Measurements from ENCODE around the gene HSPA12A.

Gene HSPA12A

DNA sequence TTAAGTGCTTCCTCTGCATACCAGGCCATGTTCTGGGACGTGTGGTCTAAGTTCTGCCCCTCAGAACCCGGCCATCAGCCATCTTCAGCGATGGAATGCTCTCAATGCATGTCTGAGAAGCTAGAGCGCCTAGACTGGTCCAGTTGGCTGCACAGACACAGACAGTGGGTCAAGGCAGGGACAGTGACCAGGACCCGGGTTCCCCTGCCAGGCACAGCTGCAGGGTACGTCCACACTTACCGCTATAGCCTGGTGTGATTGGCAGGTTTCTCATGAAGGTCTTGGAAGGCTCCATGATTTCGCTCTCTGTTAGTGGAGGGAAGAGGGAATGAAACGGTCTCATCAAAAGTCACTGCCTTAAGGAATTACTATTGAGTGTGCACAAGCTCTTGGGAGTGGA is 74.3 kb downstream of the HSPA12A start:
- in situ Hi-C loops (cut with HindIII; ENCODE audit: low pct_ligation_motif_present, low sequenced_read_pairs), result no loop called here
- TF ChIP-seq, protein P1, sequence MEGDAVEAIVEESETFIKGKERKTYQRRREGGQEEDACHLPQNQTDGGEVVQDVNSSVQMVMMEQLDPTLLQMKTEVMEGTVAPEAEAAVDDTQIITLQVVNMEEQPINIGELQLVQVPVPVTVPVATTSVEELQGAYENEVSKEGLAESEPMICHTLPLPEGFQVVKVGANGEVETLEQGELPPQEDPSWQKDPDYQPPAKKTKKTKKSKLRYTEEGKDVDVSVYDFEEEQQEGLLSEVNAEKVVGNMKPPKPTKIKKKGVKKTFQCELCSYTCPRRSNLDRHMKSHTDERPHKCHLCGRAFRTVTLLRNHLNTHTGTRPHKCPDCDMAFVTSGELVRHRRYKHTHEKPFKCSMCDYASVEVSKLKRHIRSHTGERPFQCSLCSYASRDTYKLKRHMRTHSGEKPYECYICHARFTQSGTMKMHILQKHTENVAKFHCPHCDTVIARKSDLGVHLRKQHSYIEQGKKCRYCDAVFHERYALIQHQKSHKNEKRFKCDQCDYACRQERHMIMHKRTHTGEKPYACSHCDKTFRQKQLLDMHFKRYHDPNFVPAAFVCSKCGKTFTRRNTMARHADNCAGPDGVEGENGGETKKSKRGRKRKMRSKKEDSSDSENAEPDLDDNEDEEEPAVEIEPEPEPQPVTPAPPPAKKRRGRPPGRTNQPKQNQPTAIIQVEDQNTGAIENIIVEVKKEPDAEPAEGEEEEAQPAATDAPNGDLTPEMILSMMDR (IDR thresholded peaks at IDR 0.05; ENCODE audit: low read depth, low read length, missing control alignments), result no peak
- DNase-seq, result no peak
- Histone ChIP-seq H3K27me3 (replicated peaks) (no peaks in the 10 kb centered on the region), H3K4me3 (ENCODE audit: low read depth, low read length) (no peak overlapping the region), H3K27ac (no peak overlapping the region), H3K36me3 (replicated peaks) (no peaks in the 10 kb centered on the region)

DNA sequence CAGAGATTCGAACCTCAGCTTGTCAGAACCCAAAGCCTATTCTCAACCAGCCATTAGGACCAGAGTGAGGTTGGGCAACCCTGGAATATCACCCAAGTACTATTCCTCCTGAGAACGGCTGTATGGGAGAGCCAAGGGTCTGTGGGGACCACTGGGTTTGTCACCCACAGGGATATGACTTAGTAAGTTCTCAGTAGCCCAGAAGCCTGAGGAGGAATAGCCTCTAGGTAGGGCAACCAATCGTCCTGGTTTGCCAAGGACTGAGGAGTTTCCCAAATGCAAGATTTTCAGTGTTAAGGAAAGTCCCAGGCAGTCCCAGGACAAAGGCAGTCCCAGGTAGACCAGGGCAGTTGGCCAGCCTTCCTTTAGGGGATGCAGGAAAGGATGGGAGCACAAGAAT is 74.9 kb downstream of the HSPA12A start:
- H3K4me3 ChIP-seq (ENCODE audit: low read depth, low read length), result no peak overlapping the region
- no peak for DNase-seq
- H3K27me3 ChIP-seq (replicated peaks), result no peaks in the 10 kb centered on the region
- no peak overlapping the region for H3K27ac ChIP-seq
- no peaks in the 10 kb centered on the region for H3K36me3 ChIP-seq (replicated peaks)
- in situ Hi-C loops (cut with HindIII; ENCODE audit: low pct_ligation_motif_present, low sequenced_read_pairs), result no loop called here
- TF ChIP-seq, protein P1 (IDR thresholded peaks at IDR 0.05; ENCODE audit: low read depth, low read length, missing control alignments), result no peak

DNA sequence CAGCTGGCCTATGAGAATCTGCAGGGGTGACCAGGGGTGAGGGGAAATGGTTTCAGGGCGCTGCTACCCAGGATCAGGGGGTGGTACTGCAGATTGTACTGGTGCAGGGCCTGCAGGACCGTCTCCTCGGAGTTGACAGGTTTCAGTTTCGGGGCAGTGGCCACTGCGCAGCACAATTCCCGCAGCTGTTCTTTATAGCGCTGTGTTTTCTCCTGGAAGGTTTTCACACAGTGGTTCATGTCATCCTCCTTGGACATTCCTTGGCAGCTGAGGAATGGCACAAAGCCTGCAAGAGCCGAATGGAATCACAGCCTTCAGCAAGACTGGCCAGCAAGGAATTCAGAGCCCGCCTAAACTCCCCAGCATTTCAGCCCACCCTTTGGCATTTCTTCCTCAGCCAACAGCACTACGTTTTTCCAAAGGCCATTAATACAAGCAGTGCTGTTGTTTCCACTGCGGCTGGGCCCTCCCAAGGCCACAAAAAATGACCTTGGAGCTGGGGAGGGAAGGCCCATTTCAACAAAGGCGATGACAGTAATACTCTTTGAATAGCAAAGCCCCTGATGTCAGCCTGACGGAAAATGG is 76.7 kb downstream of the HSPA12A start:
- DNase-seq, result no peak
- no peaks in the 10 kb centered on the region for H3K27me3 ChIP-seq (replicated peaks)
- in situ Hi-C loops (cut with HindIII; ENCODE audit: low pct_ligation_motif_present, low sequenced_read_pairs), result no loop called here
- H3K27ac ChIP-seq, result no peak overlapping the region
- H3K4me3 ChIP-seq (ENCODE audit: low read depth, low read length), result no peak overlapping the region
- H3K36me3 ChIP-seq (replicated peaks), result no peaks in the 10 kb centered on the region
- TF ChIP-seq, protein P1 (IDR thresholded peaks at IDR 0.05; ENCODE audit: low read depth, low read length, missing control alignments), result no peak

DNA sequence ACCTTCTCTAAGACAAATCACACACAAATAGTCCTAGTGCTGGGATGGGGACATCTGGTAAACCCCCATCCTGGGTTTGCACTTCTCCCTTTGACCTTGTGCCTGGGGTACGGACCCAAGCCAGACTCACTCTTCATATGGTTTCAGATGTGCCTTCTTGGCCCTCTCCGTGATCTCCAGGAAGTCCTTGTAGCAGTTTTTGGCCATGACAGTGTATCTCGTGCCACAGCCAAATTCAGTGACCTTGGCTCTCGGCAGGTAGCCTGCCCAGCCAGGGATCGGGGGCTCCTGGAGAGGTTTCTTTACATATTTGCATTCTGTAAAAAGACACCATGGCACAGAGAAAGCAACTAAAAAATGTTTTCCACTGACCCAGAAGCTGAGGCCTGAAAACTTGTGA is 77.7 kb downstream of the HSPA12A start:
- in situ Hi-C loops (cut with HindIII; ENCODE audit: low pct_ligation_motif_present, low sequenced_read_pairs), result no loop called here
- DNase-seq, result no peak
- H3K27ac ChIP-seq, result no peak overlapping the region
- H3K36me3 ChIP-seq (replicated peaks), result no peaks in the 10 kb centered on the region
- TF ChIP-seq, protein P1 (IDR thresholded peaks at IDR 0.05; ENCODE audit: low read depth, low read length, missing control alignments), result no peak
- no peaks in the 10 kb centered on the region for H3K27me3 ChIP-seq (replicated peaks)
- no peak overlapping the region for H3K4me3 ChIP-seq (ENCODE audit: low read depth, low read length)

DNA sequence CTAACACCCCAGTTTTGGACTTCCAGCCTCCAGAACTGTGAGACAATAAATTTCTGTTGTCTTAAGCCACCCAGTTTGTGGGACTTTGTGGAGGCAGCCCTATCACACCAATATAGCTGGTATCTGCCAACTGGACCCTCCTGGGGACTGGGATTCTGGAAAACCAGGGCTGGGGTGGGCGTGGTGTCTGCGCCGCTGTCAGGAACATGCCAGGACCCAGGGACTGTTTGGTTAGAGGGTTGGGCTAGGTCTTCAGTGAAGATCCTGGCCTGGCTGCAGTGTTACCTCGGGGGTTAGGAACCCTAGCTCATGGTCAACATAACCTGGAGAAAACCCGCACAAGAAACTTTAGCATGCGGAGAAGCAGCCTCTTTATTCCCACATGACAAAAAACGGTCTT is 79.0 kb downstream of the HSPA12A start:
- Histone ChIP-seq H3K4me3 (ENCODE audit: low read depth, low read length) (no peak overlapping the region), H3K27me3 (replicated peaks) (no peaks in the 10 kb centered on the region), H3K36me3 (replicated peaks) (no peaks in the 10 kb centered on the region), H3K27ac (no peak overlapping the region)
- no peak for DNase-seq
- in situ Hi-C loops (cut with HindIII; ENCODE audit: low pct_ligation_motif_present, low sequenced_read_pairs), result no loop called here
- TF ChIP-seq, protein P1 (IDR thresholded peaks at IDR 0.05; ENCODE audit: low read depth, low read length, missing control alignments), result no peak

DNA sequence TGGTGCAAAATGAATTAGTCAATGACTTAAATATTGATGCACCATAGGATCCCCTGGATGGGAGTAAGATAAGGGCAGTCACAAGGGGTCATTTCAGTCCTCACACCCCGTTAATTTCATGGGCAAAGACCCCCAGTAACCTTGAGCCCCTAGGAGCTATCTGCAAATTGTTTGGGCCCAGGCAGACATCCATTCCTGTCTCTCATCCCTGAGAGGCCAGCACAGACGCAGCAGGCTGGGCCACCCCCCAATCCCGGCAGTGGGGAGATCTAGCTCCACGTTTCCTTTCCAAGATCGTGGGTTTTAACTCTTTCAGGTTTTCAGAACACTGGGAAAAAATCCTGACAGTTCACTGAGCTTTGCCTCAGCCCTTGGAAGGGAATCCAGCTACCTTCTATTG is 81.5 kb downstream of the HSPA12A start:
- Histone ChIP-seq H3K27ac (no peak overlapping the region), H3K4me3 (ENCODE audit: low read depth, low read length) (no peak overlapping the region), H3K27me3 (replicated peaks) (no peaks in the 10 kb centered on the region), H3K36me3 (replicated peaks) (no peaks in the 10 kb centered on the region)
- in situ Hi-C loops (cut with HindIII; ENCODE audit: low pct_ligation_motif_present, low sequenced_read_pairs), result no loop called here
- no peak for DNase-seq
- TF ChIP-seq, protein P1 (IDR thresholded peaks at IDR 0.05; ENCODE audit: low read depth, low read length, missing control alignments), result no peak
